HG03159 (cell line): ENCODE data around the gene RRP15.
A peak's percentile ranks its signal among the peaks of the same experiment; 100 is the strongest.

Experiments
- ATAC-seq: cut with Tn5 transposase; IDR thresholded peaks from one replicate; pipeline ENCODE4 v1.9.1; 2021; ENCODE audit warnings: mild to moderate bottlenecking, moderate library complexity; ENCODE audit not compliant: unreplicated experiment

RRP15 gene

GRCh38 chr1:218336328-218336727 is 51.2 kb downstream of the RRP15 start:
- ATAC-seq = no peak

DNA sequence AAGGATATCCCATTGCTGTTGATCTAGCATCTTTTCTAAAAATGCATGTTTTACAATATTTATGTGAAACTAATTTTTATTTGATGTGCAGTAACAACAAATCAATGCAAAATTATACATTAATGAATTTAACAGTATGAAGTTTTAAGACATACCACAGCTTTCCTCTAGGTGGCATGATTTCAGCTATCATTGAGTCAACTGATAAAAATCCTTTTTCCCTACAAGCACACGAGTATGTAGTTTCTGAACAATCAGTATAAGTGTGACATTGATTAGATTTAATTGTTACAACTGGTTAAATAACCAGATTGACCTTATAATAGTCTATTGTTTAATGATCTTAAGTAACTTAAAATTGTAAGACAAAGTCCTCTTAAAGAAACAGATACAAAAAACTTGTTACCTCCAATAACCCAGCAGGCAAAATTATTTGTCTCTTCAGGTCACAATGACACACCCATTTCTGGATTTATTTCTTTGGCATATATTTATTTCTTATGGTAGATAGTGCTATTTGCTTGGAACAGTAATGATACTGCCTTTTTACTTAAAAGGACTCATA is 54.3 kb downstream of the RRP15 start:
- peak; percentile 79 for ATAC-seq

- ATAC-seq = no peak
Measured at GRCh38 chr1:218341325-218341724, 56.2 kb downstream of the RRP15 start.

DNA sequence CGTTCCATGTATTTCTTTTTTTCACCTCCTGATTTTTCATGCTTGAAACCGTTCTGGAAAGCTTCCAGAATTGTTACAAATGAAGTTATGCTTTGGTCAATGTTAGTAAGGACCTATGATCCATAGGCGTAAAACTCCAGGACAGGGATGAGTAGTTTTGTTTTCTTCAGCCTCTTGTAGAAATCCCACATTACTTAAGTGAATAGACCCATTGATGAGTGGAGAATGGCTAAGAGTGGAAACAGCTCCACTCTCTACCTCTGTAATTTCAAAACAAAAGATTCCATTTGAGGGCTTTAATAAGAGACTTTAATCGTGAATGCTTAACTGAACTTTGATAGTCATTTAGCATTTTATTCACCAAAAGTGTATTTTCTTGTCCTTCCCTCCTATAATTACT is 57.0 kb downstream of the RRP15 start:
- no peak for ATAC-seq

DNA sequence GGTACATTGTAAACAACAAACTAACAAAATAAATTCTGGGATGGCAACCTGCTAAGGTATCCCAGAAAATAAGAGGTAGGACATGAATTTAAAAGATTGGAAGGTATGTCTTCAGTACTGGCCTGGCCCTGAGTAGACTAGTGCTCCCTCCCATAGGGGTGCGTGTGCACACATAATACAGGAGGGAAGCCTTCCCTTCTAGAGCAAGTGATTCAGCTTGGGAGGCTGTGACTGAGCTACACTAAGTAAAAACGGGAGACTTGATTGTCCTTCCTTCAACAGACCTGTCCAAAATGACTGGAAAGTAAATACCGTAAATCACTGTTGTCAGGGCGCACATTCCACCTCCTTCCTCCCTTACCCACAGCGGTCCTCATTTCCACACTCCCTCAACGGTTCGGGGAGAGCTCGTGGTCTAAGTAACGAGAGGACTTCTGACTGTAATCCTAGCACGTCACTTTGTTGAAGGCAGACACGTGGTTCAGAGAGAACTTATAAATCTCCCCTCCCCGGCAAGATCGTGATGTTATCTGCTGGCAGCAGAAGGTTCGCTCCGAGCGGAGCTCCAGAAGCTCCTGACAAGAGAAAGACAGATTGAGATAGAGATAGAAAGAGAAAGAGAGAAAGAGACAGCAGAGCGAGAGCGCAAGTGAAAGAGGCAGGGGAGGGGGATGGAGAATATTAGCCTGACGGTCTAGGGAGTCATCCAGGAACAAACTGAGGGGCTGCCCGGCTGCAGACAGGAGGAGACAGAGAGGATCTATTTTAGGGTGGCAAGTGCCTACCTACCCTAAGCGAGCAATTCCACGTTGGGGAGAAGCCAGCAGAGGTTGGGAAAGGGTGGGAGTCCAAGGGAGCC is 60.0 kb downstream of the RRP15 start, which contains the start of gene TGFB2:
TSS of gene TGFB2 (plus strand) at position 523 of the 859 bp plus-strand sequence. CDS start 1,366 bp downstream, outside the sequence.
- ATAC-seq = peak; percentile 37

DNA sequence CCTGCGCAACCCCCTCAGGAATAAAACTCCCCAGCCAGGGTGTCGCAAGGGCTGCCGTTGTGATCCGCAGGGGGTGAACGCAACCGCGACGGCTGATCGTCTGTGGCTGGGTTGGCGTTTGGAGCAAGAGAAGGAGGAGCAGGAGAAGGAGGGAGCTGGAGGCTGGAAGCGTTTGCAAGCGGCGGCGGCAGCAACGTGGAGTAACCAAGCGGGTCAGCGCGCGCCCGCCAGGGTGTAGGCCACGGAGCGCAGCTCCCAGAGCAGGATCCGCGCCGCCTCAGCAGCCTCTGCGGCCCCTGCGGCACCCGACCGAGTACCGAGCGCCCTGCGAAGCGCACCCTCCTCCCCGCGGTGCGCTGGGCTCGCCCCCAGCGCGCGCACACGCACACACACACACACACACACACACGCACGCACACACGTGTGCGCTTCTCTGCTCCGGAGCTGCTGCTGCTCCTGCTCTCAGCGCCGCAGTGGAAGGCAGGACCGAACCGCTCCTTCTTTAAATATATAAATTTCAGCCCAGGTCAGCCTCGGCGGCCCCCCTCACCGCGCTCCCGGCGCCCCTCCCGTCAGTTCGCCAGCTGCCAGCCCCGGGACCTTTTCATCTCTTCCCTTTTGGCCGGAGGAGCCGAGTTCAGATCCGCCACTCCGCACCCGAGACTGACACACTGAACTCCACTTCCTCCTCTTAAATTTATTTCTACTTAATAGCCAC is 60.7 kb downstream of the RRP15 start:
- ATAC-seq = peak; percentile 72

- ATAC-seq = no peak
Measured at GRCh38 chr1:218346391-218347204, 61.5 kb downstream of the RRP15 start.

DNA sequence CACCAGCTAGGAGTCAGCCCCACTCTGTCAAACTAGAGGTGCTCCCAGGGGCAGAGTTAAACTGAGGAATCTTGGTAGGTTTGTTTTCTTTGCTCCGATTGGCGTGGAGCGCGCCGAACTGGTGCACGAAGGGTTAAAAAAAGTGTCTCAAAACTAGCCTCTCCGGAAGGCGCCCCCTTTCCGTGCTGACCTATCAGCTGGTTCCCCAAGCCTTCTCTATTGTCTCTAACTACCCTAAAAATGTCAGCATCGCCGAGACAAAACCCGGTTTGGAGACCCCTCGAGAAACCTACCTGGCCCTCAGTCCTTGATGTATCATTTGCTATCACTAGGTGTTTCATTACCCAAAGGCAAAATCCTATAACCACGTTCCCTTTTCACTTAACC is 62.2 kb downstream of the RRP15 start:
- ATAC-seq = no peak

DNA sequence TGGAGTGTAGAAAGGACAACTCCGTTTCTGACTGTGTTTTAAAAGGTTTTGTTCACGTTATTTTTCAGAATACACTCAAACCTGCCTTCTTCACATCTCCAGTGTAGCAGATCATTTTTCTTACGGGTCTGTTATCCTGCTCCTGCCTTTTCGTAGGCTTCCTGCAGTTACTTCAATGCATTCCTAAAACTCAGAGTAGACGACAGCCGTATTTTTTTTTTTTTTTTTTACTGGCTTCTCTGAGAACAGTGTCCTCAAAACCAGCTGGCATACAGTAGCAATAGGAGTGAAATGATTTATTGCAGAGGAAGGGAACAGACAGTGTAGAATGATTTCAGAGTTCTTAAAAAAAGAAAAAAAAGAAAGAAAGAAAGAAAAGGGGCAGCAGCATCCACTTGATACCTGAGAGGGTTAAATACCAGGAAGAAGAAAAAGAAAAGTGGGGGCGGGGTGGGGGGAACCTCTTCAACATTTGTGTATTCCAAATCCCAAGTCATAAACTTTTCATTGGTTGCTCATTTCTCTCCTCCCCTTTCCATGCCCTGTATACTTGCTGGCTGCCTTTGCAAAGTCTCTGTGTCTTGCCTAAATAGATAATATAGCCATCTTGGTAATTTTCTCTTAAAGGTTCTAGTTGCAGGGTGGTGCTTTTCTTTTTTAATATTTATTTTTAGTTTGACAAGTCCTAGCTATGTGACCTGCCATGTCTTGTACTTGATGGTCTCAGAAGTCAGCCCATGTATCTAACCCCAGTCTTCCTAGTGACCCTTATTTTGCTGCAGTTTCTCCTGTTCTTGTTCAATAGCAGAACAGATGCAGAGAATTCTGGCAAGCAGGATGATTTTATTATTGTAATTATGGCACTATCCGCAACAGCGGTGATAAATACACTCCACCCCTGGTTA is 62.9 kb downstream of the RRP15 start:
- ATAC-seq = no peak

DNA sequence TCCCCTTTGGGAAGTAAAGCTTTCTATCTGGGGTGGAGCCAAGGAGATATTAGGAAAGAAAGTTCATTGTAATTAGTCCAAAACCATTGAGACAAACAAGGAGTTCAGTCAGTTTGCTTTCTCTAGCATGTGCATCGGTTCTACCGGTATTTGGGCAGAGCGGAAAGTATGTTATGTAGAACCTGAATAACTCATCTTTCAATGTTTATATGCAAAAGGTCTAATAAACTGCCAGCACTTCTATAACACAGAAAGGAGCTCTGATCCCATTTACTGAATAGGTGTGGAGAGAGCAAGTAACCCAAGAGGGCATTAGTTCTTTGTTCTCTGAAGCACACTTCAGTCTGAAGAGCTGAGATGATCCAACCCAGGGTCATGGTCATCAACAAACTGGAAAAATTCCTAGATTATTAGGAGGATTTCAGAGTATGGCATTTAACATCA is 63.6 kb downstream of the RRP15 start:
- no peak for ATAC-seq

- ATAC-seq = no peak
Measured at GRCh38 chr1:218349348-218350034, 64.4 kb downstream of the RRP15 start.

- ATAC-seq = no peak
Measured at GRCh38 chr1:218350035-218350525, 65.0 kb downstream of the RRP15 start.

GRCh38 chr1:218350801-218351266 is 65.7 kb downstream of the RRP15 start:
- no peak for ATAC-seq

DNA sequence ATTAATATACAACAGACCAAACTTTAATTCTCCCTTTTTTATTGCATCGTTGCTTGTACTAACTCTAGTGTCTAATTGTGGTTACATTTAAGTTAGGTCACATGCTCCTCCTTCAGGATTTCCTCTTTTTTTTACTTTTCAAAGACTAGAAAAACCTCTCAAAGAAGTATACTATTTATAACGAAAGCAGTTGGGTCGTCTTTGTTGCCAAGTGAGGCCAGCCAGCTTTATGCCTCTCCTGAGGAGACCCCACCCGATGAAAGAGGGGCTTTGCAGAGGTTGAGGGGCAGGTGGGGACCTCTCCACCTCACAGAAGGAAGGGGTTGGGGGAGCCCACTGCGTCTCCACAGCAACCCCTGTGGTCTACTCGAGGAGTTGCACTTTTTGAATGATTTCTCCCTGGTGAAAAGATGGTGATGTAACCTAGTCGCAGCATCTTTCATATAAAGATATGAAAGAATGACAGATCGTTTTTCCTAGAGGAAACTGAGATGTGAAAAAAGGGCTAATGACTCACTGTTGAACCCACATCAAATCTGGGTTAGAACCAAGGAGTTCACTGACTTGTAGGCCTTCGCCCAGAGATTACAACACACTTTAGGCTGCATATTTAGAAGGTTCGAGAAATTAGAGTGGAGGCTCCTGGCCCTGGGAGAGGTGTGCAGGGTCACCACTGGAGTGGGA is 66.4 kb downstream of the RRP15 start:
- ATAC-seq = peak; percentile 89

DNA sequence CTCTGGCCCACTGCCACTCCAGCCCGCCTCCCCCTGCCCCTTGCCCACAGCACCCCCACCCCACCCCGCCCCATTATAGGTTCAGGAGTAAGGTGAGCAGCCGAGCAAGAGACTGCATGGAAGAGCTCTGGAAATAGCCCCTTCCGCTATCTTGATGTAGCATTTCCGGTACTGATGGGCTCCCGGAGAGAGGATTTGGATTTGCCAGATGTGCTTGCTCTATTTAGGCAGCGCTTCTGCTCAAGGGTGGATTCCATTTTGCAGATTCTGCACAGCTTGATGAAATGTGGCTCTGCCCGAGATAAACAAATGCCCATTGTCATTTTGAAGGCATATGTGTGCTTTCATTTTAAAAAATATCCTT is 67.0 kb downstream of the RRP15 start:
- no peak for ATAC-seq

- ATAC-seq = no peak
Measured at GRCh38 chr1:218353656-218354055, 68.6 kb downstream of the RRP15 start.

DNA sequence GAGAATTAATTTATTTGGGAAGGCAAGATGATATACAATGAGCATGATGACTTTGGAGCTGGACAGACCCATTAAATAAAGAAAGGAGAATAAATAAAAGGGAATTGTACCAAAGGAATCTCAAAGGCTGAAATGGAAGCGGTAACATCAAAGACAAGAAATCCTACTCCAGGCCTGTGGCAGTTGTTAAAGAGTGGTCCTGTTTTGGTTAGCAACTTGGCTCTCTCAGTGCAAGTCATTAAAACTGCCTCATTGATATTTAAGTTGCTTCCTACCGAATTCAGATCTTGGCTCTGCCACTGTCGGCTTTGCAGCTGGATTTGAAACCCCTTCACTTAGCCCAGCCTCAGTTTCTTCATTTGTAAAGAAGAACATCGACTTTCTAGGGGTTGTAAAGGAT is 70.2 kb downstream of the RRP15 start:
- ATAC-seq = no peak

DNA sequence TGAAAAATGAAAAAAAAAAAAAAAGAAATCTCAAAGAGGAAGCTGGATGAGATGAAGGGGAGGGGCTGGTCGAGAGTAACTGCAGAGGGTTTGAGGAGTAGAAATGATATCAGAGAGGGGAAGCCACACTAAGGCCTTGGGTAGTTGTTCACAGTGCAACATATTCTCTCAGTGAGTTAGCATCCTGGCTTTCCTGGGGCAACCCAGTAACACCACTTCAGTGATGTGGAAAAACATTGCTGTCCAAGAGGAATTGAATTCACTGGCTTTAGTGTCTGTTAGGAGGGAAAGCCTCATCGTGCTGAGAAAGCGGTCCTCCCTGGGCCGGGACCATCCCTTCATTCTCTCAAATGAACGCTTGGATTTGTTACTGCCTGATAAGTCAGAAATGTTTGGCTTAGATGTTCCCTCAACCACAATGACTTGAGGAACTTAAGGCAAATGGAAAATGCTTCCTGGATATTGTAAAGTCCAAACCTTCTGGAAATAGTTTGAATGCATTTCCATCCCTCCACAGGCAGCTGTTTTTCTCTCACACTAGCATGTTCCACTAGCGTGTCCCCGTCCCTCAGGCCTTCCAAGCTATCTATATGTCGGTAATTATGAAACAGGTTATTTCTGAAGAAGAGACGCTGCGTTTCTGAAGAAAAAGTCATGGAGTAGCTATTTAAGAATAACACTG is 72.3 kb downstream of the RRP15 start:
- no peak for ATAC-seq
